Measurements from ENCODE around the gene TMEM184B.

DNA sequence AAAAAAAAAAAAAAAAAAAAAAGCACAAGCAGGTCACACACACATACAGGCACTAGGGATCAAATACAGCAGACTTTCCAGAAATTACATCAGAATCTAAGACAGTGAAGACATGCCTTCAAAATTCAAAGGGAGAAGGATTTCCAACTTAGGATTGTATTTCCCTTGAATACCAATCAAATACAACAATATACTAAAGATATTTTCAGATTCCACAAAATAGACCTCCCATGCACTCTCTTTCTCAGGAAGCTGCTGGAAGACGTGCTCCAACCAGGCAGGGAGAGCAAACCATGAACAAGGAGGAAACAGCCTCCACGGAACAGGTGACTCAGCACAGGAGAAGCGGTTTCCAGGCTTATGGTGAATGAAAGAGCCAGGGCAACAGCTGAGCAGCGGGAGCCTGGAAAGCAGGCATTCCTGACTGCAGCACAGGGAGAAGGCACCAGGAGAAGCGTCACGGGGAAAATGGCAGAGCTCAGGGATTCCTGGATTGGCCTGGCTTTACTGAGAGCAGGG is 32.0 kb downstream of the TMEM184B start:
- TF ChIP-seq, protein P1, sequence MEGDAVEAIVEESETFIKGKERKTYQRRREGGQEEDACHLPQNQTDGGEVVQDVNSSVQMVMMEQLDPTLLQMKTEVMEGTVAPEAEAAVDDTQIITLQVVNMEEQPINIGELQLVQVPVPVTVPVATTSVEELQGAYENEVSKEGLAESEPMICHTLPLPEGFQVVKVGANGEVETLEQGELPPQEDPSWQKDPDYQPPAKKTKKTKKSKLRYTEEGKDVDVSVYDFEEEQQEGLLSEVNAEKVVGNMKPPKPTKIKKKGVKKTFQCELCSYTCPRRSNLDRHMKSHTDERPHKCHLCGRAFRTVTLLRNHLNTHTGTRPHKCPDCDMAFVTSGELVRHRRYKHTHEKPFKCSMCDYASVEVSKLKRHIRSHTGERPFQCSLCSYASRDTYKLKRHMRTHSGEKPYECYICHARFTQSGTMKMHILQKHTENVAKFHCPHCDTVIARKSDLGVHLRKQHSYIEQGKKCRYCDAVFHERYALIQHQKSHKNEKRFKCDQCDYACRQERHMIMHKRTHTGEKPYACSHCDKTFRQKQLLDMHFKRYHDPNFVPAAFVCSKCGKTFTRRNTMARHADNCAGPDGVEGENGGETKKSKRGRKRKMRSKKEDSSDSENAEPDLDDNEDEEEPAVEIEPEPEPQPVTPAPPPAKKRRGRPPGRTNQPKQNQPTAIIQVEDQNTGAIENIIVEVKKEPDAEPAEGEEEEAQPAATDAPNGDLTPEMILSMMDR (IDR thresholded peaks at IDR 0.05): no peak
- no peak for TF ChIP-seq EZH2 (IDR thresholded peaks at IDR 0.05)
- no peak for TF ChIP-seq EZH2phosphoT487 (IDR thresholded peaks at IDR 0.05)
